Measurements from ENCODE around the gene MISP.

Gene MISP

DNA sequence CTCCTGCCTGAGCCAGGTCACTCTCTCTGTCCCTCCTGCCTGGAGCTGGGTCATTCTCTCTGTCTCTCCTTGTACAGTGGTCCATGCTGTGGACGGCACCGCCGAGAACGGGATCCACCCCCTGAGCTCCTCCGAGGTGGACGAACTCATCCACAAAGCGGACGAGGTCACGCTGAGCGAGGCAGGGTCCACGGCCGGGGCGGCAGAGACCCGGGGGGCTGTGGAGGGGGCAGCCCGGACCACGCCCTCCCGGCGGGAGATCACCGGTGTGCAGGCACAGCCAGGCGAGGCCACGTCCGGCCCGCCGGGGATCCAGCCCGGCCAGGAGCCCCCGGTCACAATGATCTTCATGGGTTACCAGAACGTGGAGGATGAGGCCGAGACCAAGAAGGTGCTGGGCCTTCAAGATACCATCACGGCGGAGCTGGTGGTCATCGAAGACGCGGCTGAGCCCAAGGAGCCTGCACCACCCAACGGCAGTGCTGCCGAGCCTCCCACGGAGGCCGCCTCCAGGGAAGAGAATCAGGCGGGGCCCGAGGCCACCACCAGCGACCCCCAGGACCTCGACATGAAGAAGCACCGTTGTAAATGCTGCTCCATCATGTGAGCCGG is 4.6 kb upstream of the MISP start:
- DNase-seq (ENCODE audit: low read depth, low spot score), result no peak

DNA sequence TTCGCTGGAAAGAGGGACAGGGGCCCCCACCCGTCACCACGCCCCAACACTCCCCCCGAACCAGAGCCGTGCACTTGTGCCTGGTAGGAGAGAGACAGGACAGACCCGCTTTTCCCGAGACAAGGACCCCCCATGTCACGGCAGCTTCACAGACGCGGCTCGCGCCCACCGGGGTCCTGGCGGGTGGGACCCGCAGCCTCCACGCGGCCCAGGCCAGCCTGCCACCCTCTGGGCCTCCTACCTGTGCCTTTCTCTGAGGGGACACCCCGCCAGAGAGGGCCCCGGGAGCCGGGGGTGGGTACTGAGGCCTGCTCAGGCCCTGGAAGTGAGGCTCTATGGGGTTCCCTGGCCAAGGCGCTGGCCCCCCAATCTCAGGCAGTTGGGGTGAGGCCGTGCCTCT is 4.0 kb upstream of the MISP start:
- DNase-seq (ENCODE audit: low read depth, low spot score), result no peak

DNA sequence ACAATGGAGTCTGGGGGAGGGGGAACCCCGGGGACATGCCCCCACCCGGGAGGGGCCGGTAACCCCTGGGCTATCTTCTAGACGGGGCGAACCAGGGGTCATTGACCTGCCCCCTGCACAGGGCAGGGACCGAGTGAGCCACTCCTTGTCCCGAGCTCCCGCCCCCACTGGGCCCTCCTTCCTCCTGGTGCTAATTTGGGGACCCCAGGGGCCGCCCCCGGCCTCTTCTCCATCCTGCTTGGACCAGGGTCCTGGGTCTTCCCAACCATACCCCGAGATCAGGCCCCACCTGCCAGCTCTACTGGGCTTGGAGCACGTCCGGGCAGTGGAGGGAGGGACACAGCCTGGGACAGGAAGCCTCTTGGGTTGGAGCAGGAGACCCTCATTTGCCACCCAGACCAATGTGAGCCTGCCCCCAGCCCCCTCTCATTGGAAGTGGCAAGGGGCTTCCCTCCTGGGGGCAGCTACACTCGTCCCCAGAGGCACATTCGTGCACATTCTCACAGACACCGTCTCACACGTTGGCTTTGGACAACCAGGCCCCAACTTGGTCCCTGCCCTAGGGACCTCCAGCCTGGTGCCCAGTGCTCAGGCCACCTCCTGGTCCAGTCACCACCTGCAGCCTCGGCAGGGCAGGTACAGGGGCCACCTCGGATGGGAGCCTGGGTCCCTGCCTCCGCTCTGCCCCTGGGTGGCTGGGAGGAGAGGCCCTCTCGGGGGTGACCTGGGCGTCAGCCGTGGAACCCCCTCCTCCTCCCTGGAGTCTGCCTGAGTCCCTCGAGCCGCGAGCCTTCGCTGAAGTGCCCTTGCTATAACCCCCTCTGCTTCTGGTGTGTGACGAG is 3.3 kb upstream of the MISP start:
- no peak for DNase-seq (ENCODE audit: low read depth, low spot score)

DNA sequence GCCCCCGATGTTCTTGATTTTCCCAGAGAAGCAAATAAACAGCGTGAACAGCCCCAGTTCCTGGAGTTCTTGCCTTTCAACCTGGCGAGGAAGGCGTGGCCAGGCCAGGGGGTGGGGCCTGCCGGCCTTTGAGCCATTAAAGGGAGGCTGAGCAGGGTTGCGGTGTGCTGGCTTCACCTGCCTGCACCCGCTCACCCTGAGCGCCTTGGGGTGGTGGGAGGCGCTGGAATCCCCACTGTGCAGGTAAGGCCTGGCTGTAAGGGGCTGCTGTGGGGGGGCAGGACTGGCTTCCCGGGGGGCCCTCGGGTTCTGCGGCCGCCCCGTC is 2.7 kb upstream of the MISP start:
- DNase-seq (ENCODE audit: low read depth, low spot score), result no peak

DNA sequence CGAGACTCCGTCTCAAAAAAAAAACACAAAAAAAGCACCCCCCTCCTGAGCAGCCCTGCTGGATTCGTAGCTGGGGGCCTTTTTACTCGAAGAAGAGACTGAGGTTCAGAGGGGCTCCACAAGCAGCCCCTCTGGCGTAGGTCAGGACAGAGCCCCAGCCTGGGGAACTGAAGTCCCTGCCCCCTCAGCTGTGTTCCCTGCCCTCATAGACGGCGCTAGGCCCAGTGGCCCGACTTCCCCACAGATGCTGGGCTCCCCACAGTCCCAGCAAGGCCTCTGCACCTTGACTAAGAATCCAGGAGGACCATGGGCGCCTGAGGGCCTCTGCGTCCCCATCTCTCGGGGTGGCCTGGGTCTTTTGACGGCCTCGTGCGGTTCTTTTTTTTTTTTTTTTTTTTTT is 1.1 kb upstream of the MISP start:
- DNase-seq (ENCODE audit: low read depth, low spot score), result no peak

DNA sequence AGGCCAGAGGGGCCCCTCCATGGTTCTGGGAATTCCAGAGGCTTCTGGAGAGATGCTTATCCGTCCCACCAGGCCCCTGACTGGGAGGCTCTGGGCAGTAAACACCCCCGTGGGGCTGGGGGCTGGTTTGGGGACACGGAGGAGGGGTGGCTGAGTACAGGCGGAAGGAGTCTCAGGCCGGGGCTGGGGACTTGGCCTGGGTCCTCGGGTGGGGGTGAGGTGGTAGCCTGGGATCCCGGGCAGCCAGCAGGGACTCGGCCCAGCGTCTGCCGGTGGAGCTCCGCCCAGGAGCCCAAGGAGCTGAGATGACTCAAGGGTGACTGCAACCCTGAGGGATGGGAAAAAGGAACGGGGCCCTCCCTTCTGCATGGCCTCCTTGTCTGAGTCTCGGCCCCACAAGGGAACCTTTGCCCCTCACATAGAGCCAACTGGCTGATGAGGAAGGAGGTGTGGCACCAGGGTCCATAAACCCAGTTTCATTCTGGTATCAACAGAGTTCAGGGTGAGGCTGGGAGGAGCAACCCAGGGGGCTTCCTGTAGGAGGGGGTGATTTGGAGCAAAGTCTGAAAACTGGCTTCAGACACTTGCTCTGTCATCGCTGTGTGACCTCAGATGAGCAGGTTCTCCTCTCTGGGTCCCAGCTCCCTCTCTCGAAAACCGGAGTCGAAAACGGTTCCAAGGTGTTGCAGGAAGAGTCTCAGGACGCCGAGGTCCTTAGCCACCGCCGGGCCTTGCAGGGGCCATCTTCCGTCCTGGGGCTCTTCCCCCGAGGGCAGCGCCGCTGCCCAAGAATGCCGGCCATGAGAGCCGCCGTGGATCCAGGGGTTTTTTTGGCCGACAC is 809 bp downstream of the MISP start:
- peak; percentile 83 for DNase-seq (ENCODE audit: low read depth, low spot score)

DNA sequence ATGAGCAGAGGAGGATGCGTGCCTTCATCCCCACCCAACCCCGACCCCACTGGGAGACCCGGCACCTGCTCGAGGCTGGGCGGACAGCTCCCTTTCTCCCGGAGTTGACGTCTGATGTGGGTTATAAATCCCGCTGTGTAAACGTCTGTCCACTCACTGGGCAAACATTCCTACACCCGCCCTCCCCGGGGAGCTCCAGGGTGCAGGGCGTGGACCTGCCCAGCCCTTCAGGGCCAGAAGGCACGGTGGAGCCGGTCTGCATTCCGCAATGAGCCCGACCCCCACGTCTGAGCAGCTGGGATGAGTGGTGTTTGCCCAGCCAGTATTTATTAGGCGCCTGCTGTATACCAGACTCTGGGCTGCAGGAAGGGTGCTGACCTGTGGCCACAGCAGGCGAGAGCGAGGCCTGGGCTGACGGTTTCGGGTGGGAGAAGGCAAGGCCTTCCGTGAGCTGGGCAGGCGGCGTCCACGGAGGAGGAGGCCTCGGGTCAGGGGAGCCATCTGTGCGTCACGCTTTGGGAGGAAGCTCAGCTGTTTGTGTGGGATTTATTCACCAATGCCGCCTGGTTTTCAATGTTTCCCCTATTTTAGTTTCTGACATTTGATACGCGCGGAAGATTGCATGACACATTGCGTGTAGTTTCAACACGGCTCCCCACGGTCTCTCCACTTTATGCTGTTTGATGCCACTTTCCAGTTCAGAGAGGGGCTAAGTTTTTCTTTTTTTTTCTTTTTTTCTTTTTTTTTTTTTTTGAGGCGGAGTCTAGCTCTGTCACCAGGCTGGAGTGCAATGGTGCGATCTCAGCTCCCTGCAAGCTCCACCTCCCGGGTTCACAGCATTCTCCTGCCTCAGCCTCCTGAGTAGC is 2.0 kb downstream of the MISP start:
- peak; percentile 71 for DNase-seq (ENCODE audit: low read depth, low spot score)

DNA sequence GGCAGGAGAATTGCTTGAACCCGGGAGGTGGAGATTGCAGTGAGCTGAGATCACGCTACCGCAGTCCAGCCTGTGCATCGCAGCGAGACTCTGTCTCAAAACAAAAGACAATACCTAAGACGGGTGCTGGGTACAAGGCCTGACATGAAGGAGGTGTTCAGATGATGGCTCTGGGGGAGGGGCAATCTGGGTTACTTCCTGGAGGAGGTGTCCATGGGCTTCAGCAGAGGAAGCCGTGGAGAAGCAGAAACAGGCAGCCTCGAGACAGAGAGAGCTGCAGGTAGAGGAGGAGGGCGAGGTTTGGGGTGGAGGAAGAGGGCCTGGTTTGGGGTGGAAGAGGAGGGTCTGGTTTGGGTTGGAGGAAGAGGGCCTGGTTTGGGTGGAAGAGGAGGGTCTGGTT is 3.6 kb downstream of the MISP start:
- no peak for DNase-seq (ENCODE audit: low read depth, low spot score)

DNA sequence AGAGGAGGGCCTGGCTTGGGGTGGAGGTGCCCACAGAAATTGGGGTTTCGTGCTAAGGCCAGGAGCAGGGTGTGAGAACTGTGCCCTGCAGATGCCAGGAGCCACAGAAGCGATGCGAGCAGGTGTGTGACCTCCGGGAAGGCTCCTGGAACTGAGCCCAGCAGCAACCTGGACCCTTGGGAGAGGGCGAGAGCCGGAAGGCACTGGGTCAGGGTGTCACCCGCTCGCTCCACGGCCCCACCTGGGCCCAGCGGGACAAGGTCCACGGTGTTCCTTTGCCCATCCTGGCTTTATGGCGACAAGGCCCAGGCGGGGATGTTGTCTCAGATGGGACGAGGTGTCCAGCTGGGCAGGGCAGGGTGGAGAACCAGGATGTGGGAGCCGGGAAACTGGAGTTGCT is 4.2 kb downstream of the MISP start:
- DNase-seq (ENCODE audit: low read depth, low spot score), result no peak

DNA sequence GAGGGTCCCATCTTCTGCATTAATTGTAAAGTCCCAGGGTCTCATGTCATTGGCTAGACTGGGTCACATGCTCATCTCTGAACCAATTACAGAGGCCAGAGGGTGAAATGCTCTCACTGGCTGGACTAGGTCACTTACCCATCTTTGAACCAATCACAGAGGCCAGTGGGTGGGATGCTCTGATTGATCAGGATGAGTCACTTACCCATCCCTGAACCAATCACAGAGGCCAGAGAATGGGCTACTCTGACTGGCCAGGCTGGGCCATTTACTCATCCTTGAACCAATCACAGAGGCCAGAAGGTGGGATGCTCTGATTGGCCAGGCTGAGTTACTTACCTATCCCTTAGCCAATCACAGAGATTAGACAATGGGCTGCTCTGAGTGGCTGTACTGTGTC is 5.3 kb downstream of the MISP start:
- peak; percentile 28 for DNase-seq (ENCODE audit: low read depth, low spot score)

DNA sequence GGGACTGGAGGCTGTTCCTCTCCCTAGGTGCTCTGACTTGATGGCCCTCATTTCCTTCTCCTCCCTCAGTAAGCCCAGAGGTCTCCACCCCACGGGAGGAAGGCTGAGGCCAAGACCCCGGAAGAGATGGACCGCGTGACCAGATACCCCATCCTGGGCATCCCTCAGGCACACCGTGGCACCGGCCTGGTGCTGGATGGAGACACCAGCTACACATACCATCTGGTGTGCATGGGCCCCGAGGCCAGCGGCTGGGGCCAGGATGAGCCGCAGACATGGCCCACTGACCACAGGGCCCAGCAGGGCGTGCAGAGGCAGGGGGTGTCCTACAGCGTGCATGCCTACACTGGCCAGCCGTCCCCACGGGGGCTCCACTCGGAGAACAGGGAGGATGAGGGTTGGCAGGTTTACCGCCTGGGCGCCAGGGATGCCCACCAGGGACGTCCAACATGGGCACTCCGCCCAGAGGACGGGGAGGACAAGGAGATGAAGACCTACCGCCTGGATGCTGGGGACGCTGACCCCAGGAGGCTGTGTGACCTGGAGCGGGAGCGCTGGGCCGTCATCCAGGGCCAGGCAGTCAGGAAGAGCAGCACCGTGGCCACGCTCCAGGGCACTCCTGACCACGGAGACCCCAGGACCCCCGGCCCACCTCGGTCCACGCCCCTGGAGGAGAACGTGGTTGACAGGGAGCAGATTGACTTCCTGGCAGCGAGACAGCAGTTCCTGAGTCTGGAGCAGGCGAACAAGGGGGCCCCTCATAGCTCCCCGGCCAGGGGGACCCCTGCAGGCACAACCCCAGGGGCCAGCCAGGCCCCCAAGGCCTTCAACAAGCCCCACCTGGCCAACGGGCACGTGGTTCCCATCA is 6.1 kb downstream of the MISP start:
- no peak for DNase-seq (ENCODE audit: low read depth, low spot score)

DNA sequence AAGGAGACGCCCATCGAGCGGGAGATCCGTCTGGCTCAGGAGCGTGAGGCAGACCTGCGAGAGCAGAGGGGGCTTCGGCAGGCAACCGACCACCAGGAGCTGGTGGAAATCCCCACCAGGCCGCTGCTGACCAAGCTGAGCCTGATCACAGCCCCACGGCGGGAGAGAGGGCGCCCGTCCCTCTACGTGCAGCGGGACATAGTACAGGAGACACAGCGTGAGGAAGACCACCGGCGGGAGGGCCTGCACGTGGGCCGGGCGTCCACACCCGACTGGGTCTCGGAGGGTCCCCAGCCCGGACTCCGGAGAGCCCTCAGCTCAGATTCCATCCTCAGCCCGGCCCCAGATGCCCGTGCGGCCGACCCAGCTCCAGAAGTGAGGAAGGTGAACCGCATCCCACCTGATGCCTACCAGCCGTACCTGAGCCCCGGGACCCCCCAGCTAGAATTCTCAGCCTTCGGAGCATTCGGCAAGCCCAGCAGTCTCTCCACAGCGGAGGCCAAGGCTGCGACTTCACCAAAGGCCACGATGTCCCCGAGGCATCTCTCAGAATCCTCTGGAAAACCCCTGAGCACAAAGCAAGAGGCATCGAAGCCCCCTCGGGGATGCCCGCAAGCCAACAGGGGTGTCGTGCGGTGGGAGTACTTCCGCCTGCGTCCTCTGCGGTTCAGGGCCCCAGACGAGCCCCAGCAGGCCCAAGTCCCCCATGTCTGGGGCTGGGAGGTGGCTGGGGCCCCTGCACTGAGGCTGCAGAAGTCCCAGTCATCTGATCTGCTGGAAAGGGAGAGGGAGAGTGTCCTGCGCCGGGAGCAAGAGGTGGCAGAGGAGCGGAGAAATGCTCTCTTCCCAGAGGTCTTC is 7.1 kb downstream of the MISP start:
- no peak for DNase-seq (ENCODE audit: low read depth, low spot score)

DNA sequence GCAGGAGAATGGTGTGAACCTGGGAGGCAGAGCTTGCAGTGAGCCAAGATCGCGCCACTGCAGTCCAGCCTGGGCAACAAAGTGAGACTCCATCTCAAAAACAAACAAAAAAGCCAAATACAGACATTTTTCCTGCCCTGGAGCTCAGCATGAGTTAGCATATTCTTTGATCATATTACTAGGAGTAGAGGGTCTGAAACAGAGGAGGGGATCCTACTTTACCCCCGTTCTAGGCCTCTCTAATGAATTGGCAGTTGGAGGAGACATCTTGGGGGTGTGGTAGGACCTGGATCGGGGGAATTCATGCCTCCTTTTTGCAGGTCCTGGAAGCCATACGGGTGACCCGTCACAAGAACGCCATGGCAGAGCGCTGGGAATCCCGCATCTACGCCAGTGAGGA is 12.3 kb downstream of the MISP start:
- DNase-seq (ENCODE audit: low read depth, low spot score), result no peak

DNA sequence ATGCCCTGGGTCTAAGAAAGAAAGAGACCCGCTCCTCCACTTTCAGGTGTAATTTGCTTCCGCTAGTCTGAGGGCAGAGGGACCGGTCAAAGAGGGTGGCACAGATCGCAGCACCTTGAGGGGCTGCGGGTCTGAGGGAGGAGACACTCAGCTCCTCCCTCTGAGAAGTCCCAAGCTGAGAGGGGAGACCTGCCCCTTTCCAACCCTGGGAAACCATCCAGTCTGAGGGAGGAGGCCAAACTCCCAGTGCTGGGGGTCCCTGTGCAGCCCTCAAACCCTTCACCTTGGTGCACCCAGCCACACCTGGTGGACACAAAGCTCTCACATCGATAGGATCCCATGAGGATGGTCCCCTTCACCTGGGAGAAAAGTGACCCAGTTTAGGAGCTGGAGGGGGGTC is 13.0 kb downstream of the MISP start:
- DNase-seq (ENCODE audit: low read depth, low spot score), result no peak

DNA sequence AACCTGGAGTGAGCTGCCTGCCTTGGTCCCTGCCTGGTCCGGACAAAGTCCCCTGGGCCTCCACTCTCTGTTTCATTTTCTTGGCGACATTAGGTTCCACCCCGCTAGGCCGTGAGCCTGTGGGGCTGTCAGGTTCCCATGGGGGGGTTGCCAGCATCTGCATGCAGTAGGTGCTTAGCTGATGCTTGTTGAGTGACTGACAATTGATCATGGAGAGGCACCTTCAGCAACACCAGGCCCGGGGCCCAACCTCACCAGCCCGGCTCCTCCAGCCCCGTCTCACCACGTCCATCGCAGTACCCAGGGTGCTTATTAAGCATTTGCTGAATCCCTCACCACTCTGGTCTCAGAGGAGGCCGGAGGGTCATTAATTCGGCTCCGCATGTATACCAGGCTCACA is 13.4 kb downstream of the MISP start:
- no peak for DNase-seq (ENCODE audit: low read depth, low spot score)

DNA sequence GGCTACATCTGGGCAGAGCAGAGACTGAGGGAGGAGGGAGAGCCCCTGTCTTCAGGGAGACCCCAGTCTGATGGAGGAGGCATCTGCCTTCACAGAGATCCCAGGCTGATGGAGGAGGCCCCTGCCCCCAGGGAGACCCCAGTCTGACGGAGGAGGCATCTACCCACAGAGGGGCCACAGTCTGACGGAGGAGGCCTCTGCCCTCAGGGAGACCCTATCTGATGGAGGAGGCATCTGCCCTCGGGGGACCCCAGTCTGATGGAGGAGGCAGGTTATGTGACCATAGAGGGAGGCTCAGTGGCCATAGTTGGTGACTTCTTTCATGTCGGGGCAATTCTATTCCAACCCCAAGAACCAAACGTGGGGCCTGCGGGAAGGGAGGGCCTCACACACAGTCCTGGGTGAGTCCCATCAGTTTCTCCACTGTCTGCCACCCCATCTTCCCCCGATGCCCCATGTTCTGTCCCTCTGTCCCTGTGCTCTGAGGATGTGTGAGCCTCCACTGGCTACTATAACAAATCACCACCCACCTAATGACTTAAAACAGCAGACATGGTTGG is 14.3 kb downstream of the MISP start:
- DNase-seq (ENCODE audit: low read depth, low spot score), result no peak

DNA sequence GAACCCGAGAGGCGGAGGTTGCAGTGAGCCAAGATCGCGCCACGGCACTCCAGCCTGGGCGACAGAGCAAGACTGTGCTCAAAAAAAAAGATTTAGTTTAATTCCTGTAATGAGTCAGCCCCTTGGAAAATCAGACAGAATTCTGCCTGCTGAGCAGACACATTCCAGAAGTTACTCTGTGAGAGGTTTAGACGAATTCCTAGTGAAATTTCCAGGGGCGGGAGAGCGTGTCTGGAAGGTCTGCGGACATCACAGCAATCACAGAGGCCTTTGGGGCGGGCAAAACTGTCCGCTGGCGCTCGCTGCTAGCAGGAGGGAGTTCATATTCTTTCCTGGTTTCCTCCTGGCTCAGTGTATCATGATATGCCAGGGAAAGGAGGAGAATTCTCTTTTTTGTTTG is 17.5 kb downstream of the MISP start:
- DNase-seq (ENCODE audit: low read depth, low spot score), result peak; percentile 94

DNA sequence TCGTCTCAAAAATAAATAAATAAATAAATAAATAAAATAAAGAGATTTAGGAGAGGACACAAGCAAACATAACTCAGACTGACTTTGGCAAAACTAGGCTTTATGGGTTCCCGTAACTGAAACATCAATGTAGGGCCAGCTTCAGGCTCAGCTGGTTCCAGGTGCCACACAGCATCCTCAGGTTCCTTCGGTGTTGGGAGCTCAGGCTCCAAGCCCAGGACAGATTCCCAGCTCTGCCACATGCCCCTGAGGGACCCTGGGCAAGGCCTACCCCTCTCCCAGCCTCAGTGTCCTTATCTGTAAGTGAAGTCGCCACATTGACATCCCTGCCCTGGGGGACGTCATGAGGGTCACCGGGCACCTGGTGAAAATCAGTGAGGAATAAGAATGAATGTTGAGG is 18.7 kb downstream of the MISP start:
- no peak for DNase-seq (ENCODE audit: low read depth, low spot score)

DNA sequence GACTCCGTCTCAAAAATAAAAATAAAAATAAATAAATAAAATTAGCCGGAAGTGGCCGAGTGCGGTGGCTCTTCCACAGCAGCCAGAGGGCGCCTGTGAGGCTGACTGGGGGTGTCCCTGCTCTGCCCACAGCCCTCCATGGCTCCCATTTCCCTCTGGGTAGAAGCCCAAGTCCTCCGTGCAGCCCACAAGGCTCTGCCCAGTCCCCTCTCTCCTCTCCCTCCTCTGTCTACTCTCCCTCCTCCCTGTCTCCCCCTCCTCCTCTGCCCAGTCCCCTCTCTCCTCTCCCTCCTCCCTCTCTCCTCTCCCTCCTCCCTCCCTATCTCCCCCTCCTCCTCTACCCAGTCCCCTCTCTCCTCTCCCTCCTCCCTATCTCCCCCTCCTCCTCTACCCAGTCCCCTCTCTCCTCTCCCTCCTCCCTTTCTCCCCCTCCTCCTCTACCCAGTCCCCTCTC is 20.4 kb downstream of the MISP start:
- peak; percentile 59 for DNase-seq (ENCODE audit: low read depth, low spot score)

Data from astrocyte of the hippocampus (primary cell).